Measurements from ENCODE around the gene CCSER2.
"Not testable (repeated sequence)": the region's sequence is repeated elsewhere in the genome, so short reads cannot be mapped to it uniquely, and the experiment has no call there.

CCSER2 gene

GRCh38 chr10:84397735-84398144 lies 69.4 kb downstream of the CCSER2 start:
- no peak for DNase-seq (ENCODE audit: low spot score)

- no peak for DNase-seq (ENCODE audit: low spot score)
Observed at GRCh38 chr10:84398696-84399095, 70.3 kb downstream of the CCSER2 start.

GRCh38 chr10:84401854-84402611 lies 73.6 kb downstream of the CCSER2 start:
- DNase-seq (ENCODE audit: low spot score): no peak

- no peak for DNase-seq (ENCODE audit: low spot score)
Observed at GRCh38 chr10:84404783-84405182, 76.4 kb downstream of the CCSER2 start.

- no peak for DNase-seq (ENCODE audit: low spot score)
Observed at GRCh38 chr10:84405662-84406061, 77.3 kb downstream of the CCSER2 start.

GRCh38 chr10:84406561-84406960 lies 78.2 kb downstream of the CCSER2 start:
- no peak for DNase-seq (ENCODE audit: low spot score)

GRCh38 chr10:84407388-84408049 lies 79.1 kb downstream of the CCSER2 start:
- DNase-seq (ENCODE audit: low spot score): no peak

- DNase-seq (ENCODE audit: low spot score): no peak
Observed at GRCh38 chr10:84412482-84412881, 84.1 kb downstream of the CCSER2 start.

- not testable (repeated sequence) for DNase-seq (ENCODE audit: low spot score)
Observed at GRCh38 chr10:84414110-84414509, 85.7 kb downstream of the CCSER2 start.

- DNase-seq (ENCODE audit: low spot score): no peak
Observed at GRCh38 chr10:84415539-84416244, 87.3 kb downstream of the CCSER2 start.

GRCh38 chr10:84416245-84416555 lies 87.8 kb downstream of the CCSER2 start:
- DNase-seq (ENCODE audit: low spot score): no peak

GRCh38 chr10:84423719-84424118 lies 95.3 kb downstream of the CCSER2 start:
- DNase-seq (ENCODE audit: low spot score): no peak

GRCh38 chr10:84424731-84425167 lies 96.4 kb downstream of the CCSER2 start:
- DNase-seq (ENCODE audit: low spot score): peak; percentile 78

GRCh38 chr10:84427903-84428650 lies 99.7 kb downstream of the CCSER2 start:
- no peak for DNase-seq (ENCODE audit: low spot score)

- no peak for DNase-seq (ENCODE audit: low spot score)
Observed at GRCh38 chr10:84428711-84429110, 100.3 kb downstream of the CCSER2 start.

GRCh38 chr10:84429926-84430520 lies 101.6 kb downstream of the CCSER2 start:
- peak; percentile 76 for DNase-seq (ENCODE audit: low spot score)

- no peak for DNase-seq (ENCODE audit: low spot score)
Observed at GRCh38 chr10:84432891-84433290, 104.5 kb downstream of the CCSER2 start.

- DNase-seq (ENCODE audit: low spot score): no peak
Observed at GRCh38 chr10:84440781-84441180, 112.4 kb downstream of the CCSER2 start.

- DNase-seq (ENCODE audit: low spot score): no peak
Observed at GRCh38 chr10:84447701-84448400, 119.5 kb downstream of the CCSER2 start.

- DNase-seq (ENCODE audit: low spot score): not testable (repeated sequence)
Observed at GRCh38 chr10:84449351-84449750, 121.0 kb downstream of the CCSER2 start.

GRCh38 chr10:84452003-84452402 lies 123.6 kb downstream of the CCSER2 start:
- DNase-seq (ENCODE audit: low spot score): no peak

Measured in SW480 (cell line).